HepG2 (cell line): ENCODE data around the gene MEPCE. TPM values are rescaled to one million over a fixed set of nuclear protein-coding genes. Genes with fewer than 3 reads are reported as not detected.
A peak's percentile ranks its signal among the peaks of the same experiment; 100 is the strongest.

Source experiments
- CBX1 ChIP-seq: IDR thresholded peaks from one replicate; pipeline ENCODE4 v1.6.1; 2016; ENCODE audit warnings: antibody characterized with exemption, low read depth
- FOXA3 ChIP-seq: IDR thresholded peaks from 2 replicates; pipeline ENCODE4 v1.6.1; 2016; ENCODE audit warnings: missing genetic modification reagents, missing compliant biosample characterization
- MED13 ChIP-seq: sonication (generic); formaldehyde crosslinking; IDR thresholded peaks from 2 replicates; pipeline ENCODE4 v1.5.0; 2020; ENCODE audit warnings: missing genetic modification reagents
- MIER3 ChIP-seq: IDR thresholded peaks from 2 replicates; pipeline ENCODE4 v1.6.1; 2016; ENCODE audit warnings: missing compliant biosample characterization, borderline replicate concordance
- NFE2L2 ChIP-seq: fragments of 150-350 bp; IDR thresholded peaks from 2 replicates; pipeline ENCODE4 v1.6.1; 2014; ENCODE audit warnings: low read length
- RBM22 ChIP-seq: fragments of 200-400 bp; formaldehyde crosslinking; optimal IDR thresholded peaks from 2 replicates; pipeline ENCODE3; 2017; ENCODE audit warnings: mild to moderate bottlenecking, low read length, moderate library complexity
- SRY ChIP-seq: sonication (generic); formaldehyde crosslinking; IDR thresholded peaks from 2 replicates; pipeline ENCODE4 v1.8.0; 2022; ENCODE audit warnings: mild to moderate bottlenecking, missing genetic modification reagents
- ZNF17 ChIP-seq: sonication (generic); formaldehyde crosslinking; IDR thresholded peaks from 2 replicates; pipeline ENCODE4 v1.5.0; 2020; ENCODE audit warnings: mild to moderate bottlenecking, missing genetic modification reagents
- ZNF225 ChIP-seq: sonication (generic); formaldehyde crosslinking; IDR thresholded peaks from 2 replicates; pipeline ENCODE4 v1.4.0; 2020; ENCODE audit warnings: mild to moderate bottlenecking, missing genetic modification reagents
- ZNF552 ChIP-seq: sonication (generic); formaldehyde crosslinking; IDR thresholded peaks from 2 replicates; pipeline ENCODE4 v1.9.0; 2022; ENCODE audit warnings: missing genetic modification reagents, mild to moderate bottlenecking, borderline replicate concordance
- ZNF598 ChIP-seq: sonication (generic); formaldehyde crosslinking; IDR thresholded peaks from 2 replicates; pipeline ENCODE4 v1.5.1; 2020; ENCODE audit warnings: mild to moderate bottlenecking, missing genetic modification reagents, borderline replicate concordance
- ZNF879 ChIP-seq: sonication (generic); formaldehyde crosslinking; IDR thresholded peaks from 2 replicates; pipeline ENCODE4 v1.8.1; 2023; ENCODE audit warnings: missing genetic modification reagents
- polyA plus RNA-seq, 8 experiments: library from polyadenylated mRNA; depleted of rRNA in 3 of 8; stranded (reverse) in 7 of 8; unstranded in 1 of 8; fragments of >200 nt; fragmentation: Illumina TruSeq in 4 of 8; extraction: Trizol in 4 of 8; gene quantifications; 2 replicates each; pipeline versions ENCODE4 v1.2.1 to v1.2.3, GENCODE V29; 2011 to 2016; ENCODE audit warnings: low read depth in 4 of 8, missing spikeins in 1 of 8, mixed read lengths in 1 of 8; ENCODE audit not compliant: insufficient read depth in 1 of 8
- total RNA-seq, 5 experiments: library from RNA; depleted of rRNA; stranded (reverse); fragments of >200 nt; fragmentation: Illumina TruSeq; extraction: Trizol; gene quantifications; 2 replicates each; pipeline ENCODE4 v1.2.3, GENCODE V29; 2016; ENCODE audit warnings: low read depth in 1 of 5
- TF ChIP-seq, protein P1 (sequence below): IDR thresholded peaks from 2 replicates; pipeline ENCODE4 v1.6.1; 2016; ENCODE audit warnings: missing biosample characterization, missing genetic modification reagents, low read depth
- TF ChIP-seq, protein P2 (sequence below): IDR thresholded peaks from 2 replicates; pipeline ENCODE4 v1.6.1; 2016; ENCODE audit warnings: low read depth
- TF ChIP-seq, protein P3 (sequence below): sonication (generic); formaldehyde crosslinking; conservative IDR thresholded peaks from 2 replicates; pipeline ENCODE4 v1.4.0; 2020; ENCODE audit warnings: missing genetic modification reagents
- TF ChIP-seq, protein P4 (sequence below): sonication (generic); formaldehyde crosslinking; IDR thresholded peaks from 2 replicates; pipeline ENCODE4 v1.5.1; 2020; ENCODE audit warnings: mild to moderate bottlenecking, missing genetic modification reagents, borderline replicate concordance
- TF ChIP-seq, protein P5 (sequence below): sonication (generic); formaldehyde crosslinking; IDR thresholded peaks from 2 replicates; pipeline ENCODE4 v1.5.0; 2020; ENCODE audit warnings: mild to moderate bottlenecking, missing genetic modification reagents

Gene MEPCE
- total and polyA plus RNA-seq, 2 of the 13 experiments (the other 11 are each of a cell fraction or from before 2014, with no cell fraction given) = 12.3 to 26.0 TPM

DNA sequence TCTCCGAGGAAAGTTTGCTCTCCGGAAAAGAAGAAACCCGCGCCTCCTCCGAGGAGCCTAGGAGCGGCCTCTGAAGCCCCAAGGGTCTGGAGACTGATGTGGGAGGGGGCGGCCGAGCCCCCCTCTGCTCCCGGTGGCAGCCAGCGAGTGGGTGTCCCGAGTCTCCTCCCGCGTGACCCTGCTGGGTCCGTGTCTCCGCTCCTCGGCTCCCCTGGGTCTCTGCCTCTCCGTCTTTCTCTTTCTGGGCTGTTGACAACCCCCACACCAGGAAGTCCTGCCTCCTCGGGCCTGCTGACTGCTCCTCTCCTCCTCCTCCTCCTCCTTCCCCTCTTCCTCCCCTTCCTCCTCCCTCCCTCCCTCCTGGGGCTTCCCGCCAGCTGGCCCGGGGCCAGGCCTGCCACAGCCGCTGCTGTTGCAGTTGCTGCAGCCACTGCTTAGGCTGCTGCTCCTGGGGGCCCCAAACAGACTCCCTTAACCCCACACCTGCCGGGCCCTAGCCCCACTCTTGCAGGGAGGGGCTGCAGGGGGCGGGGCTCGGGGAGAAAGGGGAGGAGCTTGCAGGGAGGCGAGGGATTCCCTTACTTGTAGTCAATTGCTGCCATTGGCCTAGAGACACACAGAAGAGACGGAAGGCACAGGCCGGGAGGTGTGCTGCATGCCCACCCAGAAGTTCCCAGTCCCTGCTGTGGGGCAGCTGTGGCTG lies 49.5 kb downstream of the MEPCE start, which contains the start of gene TSC22D4 (continued):
- TF ChIP-seq ZNF17 (CRISPR knock-in tag) (no peak), ZNF598 (CRISPR knock-in tag) (no peak), SRY (CRISPR knock-in tag) (no peak), FOXA3 (CRISPR knock-in tag) (peak; percentile 57), NFE2L2 (no peak), ZNF879 (CRISPR knock-in tag) (no peak), MIER3 (no peak; the same call in 1 of the 2 replicates), CBX1 (no peak), RBM22 (no peak), ZNF225 (CRISPR knock-in tag) (no peak), MED13 (CRISPR knock-in tag) (no peak), ZNF552 (CRISPR knock-in tag) (no peak)
- TF ChIP-seq, protein P1, sequence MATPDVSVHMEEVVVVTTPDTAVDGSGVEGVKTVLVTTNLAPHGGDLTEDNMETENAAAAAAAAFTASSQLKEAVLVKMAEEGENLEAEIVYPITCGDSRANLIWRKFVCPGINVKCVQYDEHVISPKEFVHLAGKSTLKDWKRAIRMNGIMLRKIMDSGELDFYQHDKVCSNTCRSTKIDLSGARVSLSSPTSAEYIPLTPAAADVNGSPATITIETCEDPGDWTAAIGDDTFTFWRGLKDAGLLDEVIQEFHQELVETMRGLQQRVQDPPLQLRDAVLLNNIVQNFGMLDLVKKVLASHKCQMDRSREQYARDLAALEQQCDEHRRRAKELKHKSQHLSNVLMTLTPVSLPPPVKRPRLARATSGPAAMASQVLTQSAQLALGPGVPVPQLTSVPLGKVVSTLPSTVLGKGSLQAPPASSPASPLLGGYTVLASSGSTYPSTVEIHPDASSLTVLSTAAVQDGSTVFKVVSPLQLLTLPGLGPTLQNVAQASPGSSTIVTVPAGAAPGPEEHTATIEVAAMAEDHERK (CRISPR knock-in tag) = no peak
- TF ChIP-seq, protein P2, sequence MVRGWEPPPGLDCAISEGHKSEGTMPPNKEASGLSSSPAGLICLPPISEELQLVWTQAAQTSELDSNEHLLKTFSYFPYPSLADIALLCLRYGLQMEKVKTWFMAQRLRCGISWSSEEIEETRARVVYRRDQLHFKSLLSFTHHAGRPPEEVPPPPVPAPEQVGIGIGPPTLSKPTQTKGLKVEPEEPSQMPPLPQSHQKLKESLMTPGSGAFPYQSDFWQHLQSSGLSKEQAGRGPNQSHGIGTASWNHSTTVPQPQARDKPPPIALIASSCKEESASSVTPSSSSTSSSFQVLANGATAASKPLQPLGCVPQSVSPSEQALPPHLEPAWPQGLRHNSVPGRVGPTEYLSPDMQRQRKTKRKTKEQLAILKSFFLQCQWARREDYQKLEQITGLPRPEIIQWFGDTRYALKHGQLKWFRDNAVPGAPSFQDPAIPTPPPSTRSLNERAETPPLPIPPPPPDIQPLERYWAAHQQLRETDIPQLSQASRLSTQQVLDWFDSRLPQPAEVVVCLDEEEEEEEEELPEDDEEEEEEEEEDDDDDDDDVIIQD = no peak
- TF ChIP-seq, protein P3, sequence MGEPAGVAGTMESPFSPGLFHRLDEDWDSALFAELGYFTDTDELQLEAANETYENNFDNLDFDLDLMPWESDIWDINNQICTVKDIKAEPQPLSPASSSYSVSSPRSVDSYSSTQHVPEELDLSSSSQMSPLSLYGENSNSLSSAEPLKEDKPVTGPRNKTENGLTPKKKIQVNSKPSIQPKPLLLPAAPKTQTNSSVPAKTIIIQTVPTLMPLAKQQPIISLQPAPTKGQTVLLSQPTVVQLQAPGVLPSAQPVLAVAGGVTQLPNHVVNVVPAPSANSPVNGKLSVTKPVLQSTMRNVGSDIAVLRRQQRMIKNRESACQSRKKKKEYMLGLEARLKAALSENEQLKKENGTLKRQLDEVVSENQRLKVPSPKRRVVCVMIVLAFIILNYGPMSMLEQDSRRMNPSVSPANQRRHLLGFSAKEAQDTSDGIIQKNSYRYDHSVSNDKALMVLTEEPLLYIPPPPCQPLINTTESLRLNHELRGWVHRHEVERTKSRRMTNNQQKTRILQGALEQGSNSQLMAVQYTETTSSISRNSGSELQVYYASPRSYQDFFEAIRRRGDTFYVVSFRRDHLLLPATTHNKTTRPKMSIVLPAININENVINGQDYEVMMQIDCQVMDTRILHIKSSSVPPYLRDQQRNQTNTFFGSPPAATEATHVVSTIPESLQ (CRISPR knock-in tag) = no peak
- TF ChIP-seq, protein P4, sequence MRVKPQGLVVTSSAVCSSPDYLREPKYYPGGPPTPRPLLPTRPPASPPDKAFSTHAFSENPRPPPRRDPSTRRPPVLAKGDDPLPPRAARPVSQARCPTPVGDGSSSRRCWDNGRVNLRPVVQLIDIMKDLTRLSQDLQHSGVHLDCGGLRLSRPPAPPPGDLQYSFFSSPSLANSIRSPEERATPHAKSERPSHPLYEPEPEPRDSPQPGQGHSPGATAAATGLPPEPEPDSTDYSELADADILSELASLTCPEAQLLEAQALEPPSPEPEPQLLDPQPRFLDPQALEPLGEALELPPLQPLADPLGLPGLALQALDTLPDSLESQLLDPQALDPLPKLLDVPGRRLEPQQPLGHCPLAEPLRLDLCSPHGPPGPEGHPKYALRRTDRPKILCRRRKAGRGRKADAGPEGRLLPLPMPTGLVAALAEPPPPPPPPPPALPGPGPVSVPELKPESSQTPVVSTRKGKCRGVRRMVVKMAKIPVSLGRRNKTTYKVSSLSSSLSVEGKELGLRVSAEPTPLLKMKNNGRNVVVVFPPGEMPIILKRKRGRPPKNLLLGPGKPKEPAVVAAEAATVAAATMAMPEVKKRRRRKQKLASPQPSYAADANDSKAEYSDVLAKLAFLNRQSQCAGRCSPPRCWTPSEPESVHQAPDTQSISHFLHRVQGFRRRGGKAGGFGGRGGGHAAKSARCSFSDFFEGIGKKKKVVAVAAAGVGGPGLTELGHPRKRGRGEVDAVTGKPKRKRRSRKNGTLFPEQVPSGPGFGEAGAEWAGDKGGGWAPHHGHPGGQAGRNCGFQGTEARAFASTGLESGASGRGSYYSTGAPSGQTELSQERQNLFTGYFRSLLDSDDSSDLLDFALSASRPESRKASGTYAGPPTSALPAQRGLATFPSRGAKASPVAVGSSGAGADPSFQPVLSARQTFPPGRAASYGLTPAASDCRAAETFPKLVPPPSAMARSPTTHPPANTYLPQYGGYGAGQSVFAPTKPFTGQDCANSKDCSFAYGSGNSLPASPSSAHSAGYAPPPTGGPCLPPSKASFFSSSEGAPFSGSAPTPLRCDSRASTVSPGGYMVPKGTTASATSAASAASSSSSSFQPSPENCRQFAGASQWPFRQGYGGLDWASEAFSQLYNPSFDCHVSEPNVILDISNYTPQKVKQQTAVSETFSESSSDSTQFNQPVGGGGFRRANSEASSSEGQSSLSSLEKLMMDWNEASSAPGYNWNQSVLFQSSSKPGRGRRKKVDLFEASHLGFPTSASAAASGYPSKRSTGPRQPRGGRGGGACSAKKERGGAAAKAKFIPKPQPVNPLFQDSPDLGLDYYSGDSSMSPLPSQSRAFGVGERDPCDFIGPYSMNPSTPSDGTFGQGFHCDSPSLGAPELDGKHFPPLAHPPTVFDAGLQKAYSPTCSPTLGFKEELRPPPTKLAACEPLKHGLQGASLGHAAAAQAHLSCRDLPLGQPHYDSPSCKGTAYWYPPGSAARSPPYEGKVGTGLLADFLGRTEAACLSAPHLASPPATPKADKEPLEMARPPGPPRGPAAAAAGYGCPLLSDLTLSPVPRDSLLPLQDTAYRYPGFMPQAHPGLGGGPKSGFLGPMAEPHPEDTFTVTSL (CRISPR knock-in tag) = no peak
- TF ChIP-seq, protein P5, sequence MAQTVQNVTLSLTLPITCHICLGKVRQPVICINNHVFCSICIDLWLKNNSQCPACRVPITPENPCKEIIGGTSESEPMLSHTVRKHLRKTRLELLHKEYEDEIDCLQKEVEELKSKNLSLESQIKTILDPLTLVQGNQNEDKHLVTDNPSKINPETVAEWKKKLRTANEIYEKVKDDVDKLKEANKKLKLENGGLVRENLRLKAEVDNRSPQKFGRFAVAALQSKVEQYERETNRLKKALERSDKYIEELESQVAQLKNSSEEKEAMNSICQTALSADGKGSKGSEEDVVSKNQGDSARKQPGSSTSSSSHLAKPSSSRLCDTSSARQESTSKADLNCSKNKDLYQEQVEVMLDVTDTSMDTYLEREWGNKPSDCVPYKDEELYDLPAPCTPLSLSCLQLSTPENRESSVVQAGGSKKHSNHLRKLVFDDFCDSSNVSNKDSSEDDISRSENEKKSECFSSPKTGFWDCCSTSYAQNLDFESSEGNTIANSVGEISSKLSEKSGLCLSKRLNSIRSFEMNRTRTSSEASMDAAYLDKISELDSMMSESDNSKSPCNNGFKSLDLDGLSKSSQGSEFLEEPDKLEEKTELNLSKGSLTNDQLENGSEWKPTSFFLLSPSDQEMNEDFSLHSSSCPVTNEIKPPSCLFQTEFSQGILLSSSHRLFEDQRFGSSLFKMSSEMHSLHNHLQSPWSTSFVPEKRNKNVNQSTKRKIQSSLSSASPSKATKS (CRISPR knock-in tag) = no peak
